Measurements from ENCODE around the gene PLXND1. TPM values are rescaled to one million over a fixed set of nuclear protein-coding genes. Genes with fewer than 3 reads are reported as not detected.
A peak's percentile ranks its signal among the peaks of the same experiment; 100 is the strongest.

PLXND1 gene
- total RNA-seq, 1 donor from 2014 or later: 56.9 TPM

GRCh38 chr3:129593595-129594339 is 12.7 kb downstream of the PLXND1 start:
- H3K9me3 Mint-ChIP-seq: no peaks in the 10 kb centered on the region
- DNase-seq (ENCODE audit: extremely low spot score, unreplicated experiment): no peak
- no peak for TF ChIP-seq CTCF (conservative IDR thresholded peaks at IDR 0.05)
- peak overlapping the region; percentile 72 for H3K4me3 Mint-ChIP-seq
- no peaks in the 10 kb centered on the region for H3K36me3 Mint-ChIP-seq
- H3K27ac Mint-ChIP-seq: peak overlapping the region; percentile 82
- H3K27me3 Mint-ChIP-seq: no peaks in the 10 kb centered on the region
- H3K4me1 Mint-ChIP-seq (ENCODE audit: unreplicated experiment): peaks cover 55% of the 10 kb centered on the region

- Mint-ChIP-seq H3K4me3 (peak overlapping the region; percentile 72), H3K36me3 (no peaks in the 10 kb centered on the region), H3K27me3 (no peaks in the 10 kb centered on the region), H3K4me1 (ENCODE audit: unreplicated experiment) (peaks cover 55% of the 10 kb centered on the region), H3K27ac (peak overlapping the region; percentile 82), H3K9me3 (no peaks in the 10 kb centered on the region)
- DNase-seq (ENCODE audit: extremely low spot score, unreplicated experiment): no peak
- TF ChIP-seq CTCF (conservative IDR thresholded peaks at IDR 0.05): no peak
Measured at GRCh38 chr3:129593230-129593594, 13.3 kb downstream of the PLXND1 start.

GRCh38 chr3:129592381-129593131 is 13.9 kb downstream of the PLXND1 start:
- Mint-ChIP-seq H3K36me3 (no peaks in the 10 kb centered on the region), H3K4me1 (ENCODE audit: unreplicated experiment) (peaks cover 59% of the 10 kb centered on the region), H3K27ac (peak overlapping the region; percentile 82), H3K9me3 (no peaks in the 10 kb centered on the region), H3K4me3 (peak overlapping the region; percentile 72), H3K27me3 (no peaks in the 10 kb centered on the region)
- no peak for TF ChIP-seq CTCF (conservative IDR thresholded peaks at IDR 0.05)
- no peak for DNase-seq (ENCODE audit: extremely low spot score, unreplicated experiment)

GRCh38 chr3:129591932-129592331 is 14.5 kb downstream of the PLXND1 start:
- Mint-ChIP-seq H3K27me3 (no peaks in the 10 kb centered on the region), H3K4me1 (ENCODE audit: unreplicated experiment) (peaks cover 59% of the 10 kb centered on the region), H3K27ac (peak overlapping the region; percentile 65), H3K9me3 (no peaks in the 10 kb centered on the region), H3K4me3 (peak overlapping the region; percentile 5), H3K36me3 (no peaks in the 10 kb centered on the region)
- DNase-seq (ENCODE audit: extremely low spot score, unreplicated experiment): no peak
- no peak for TF ChIP-seq CTCF (conservative IDR thresholded peaks at IDR 0.05)

GRCh38 chr3:129590215-129590614 is 16.3 kb downstream of the PLXND1 start:
- Mint-ChIP-seq H3K4me3 (no peak overlapping the region), H3K27ac (peak overlapping the region; percentile 41), H3K36me3 (no peaks in the 10 kb centered on the region), H3K9me3 (no peaks in the 10 kb centered on the region), H3K4me1 (ENCODE audit: unreplicated experiment) (peaks cover 50% of the 10 kb centered on the region), H3K27me3 (no peaks in the 10 kb centered on the region)
- no peak for TF ChIP-seq CTCF (conservative IDR thresholded peaks at IDR 0.05)
- DNase-seq (ENCODE audit: extremely low spot score, unreplicated experiment): no peak
